Measurements from ENCODE around the gene CABLES2.

GRCh38 chr20:62402456-62403150, 4.5 kb downstream of the CABLES2 start:
- TF ChIP-seq CTCF (conservative IDR thresholded peaks at IDR 0.05 in 1 of 2, IDR thresholded peaks at IDR 0.05 in 1 of 2; ENCODE audit: extremely low read depth in 1 of 2, insufficient read depth in 1 of 2, low read depth in 1 of 2, low read length in 2 of 2) (no peak), EZH2 (IDR thresholded peaks at IDR 0.05; ENCODE audit: borderline replicate concordance, low read length) (no peak)
